ENCODE data around the gene ADAM12.

Gene ADAM12

GRCh38 chr10:126224967-126225671 is 163.2 kb downstream of the ADAM12 start:
- ChIA-PET CTCF (no interaction called here), POLR2A (interaction anchor here (0.9 kb wide), 1 partner anchor 25 kb away, joined by 4 read pairs; no protein-coding TSS in a partner anchor)
- no peak for DNase-seq (ENCODE audit: extremely low spot score)
- TF ChIP-seq LEF1 (IDR thresholded peaks at IDR 0.05; ENCODE audit: borderline replicate concordance), result no peak
- TF ChIP-seq HDGF (IDR thresholded peaks at IDR 0.05; ENCODE audit: borderline replicate concordance), result no peak
- no peak for TF ChIP-seq BHLHE40 (IDR thresholded peaks at IDR 0.05; ENCODE audit: borderline replicate concordance)

GRCh38 chr10:126223512-126224067 is 164.7 kb downstream of the ADAM12 start:
- POLR2A ChIA-PET, result interaction anchor here (0.7 to 1.5 kb wide), 3 partner anchors 9 to 236 kb away, joined by 3 read pairs; no protein-coding TSS in a partner anchor
- TF ChIP-seq SP1 (IDR thresholded peaks at IDR 0.05), result no peak
- no peak for TF ChIP-seq BHLHE40 (IDR thresholded peaks at IDR 0.05; ENCODE audit: borderline replicate concordance)
- CTCF ChIA-PET, result interaction anchor here (0.6 kb wide), 1 partner anchor 470 kb away, joined by 5 read pairs; no protein-coding TSS in a partner anchor
- DNase-seq (ENCODE audit: extremely low spot score), result no peak

DNA sequence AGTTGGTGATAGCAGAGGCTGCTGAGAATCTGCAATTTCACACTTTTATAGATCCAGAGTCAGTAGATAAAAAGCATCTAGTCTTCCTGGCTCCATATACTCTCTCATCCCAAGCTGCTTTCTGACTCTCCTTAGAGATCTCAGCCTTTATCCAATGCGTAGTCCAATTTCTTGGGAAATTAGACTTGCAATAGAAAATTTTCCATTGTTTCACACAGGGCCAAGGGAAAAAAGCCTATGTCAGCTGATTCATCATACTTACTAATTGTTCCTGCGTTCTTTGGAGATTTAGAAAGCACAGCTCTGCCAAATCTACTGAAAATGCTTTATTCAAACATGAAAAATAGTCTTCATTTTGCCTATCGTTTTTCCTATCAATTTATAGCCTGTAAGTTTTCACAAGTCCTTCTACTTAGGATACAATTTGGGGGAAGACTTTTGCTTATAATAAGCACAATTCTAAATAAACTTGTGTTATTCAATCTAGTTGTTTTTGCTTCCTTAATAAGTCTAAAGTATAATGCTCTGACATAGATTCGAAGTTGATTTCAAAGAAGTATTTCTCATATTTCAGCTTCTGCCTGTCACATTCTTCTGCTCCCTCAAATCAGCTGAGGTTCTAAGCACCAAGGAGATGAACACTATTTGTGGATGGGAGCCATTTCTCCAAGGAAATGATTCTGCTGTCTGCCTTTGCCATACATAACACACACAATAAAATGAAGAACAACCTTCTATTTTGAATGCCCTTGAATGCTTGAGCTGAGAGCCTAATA is 165.4 kb downstream of the ADAM12 start:
- no peak for TF ChIP-seq NFRKB (IDR thresholded peaks at IDR 0.05)
- TF ChIP-seq ZNF384 (IDR thresholded peaks at IDR 0.05), result no peak
- TF ChIP-seq SUZ12 (IDR thresholded peaks at IDR 0.05), result no peak
- TF ChIP-seq L3MBTL2 (conservative IDR thresholded peaks at IDR 0.05), result no peak
- TF ChIP-seq SP1 (IDR thresholded peaks at IDR 0.05), result no peak
- TF ChIP-seq CTBP1 (IDR thresholded peaks at IDR 0.05; ENCODE audit: borderline replicate concordance), result no peak
- TF ChIP-seq ELF4 (IDR thresholded peaks at IDR 0.05), result no peak
- no peak for TF ChIP-seq PKNOX1 (IDR thresholded peaks at IDR 0.05)
- TF ChIP-seq TARDBP (IDR thresholded peaks at IDR 0.05), result no peak
- ChIA-PET CTCF (interaction anchor here (0.6 kb wide), 2 partner anchors 109 to 469 kb away, joined by 3 to 5 read pairs; no protein-coding TSS in a partner anchor), POLR2A (interaction anchor here (0.7 to 1.5 kb wide), 2 partner anchors 9 to 236 kb away, joined by 3 read pairs; no protein-coding TSS in a partner anchor)
- DNase-seq (ENCODE audit: extremely low spot score), result no peak

- ChIA-PET CTCF (no interaction called here), POLR2A (interaction anchor here (1.5 kb wide), 1 partner anchor 11 kb away, joined by 3 read pairs; no protein-coding TSS in a partner anchor)
- no peak for TF ChIP-seq BHLHE40 (IDR thresholded peaks at IDR 0.05; ENCODE audit: borderline replicate concordance)
- TF ChIP-seq FOXA1 (IDR thresholded peaks at IDR 0.05), result no peak
- TF ChIP-seq SUZ12 (IDR thresholded peaks at IDR 0.05), result no peak
- no peak for TF ChIP-seq HDGF (IDR thresholded peaks at IDR 0.05; ENCODE audit: borderline replicate concordance)
- TF ChIP-seq FOXM1 (IDR thresholded peaks at IDR 0.05; ENCODE audit: borderline replicate concordance), result no peak
- no peak for TF ChIP-seq ARNT (IDR thresholded peaks at IDR 0.05)
- TF ChIP-seq ZNF384 (IDR thresholded peaks at IDR 0.05), result no peak
- no peak for TF ChIP-seq CTBP1 (IDR thresholded peaks at IDR 0.05; ENCODE audit: borderline replicate concordance)
- no peak for TF ChIP-seq ELF4 (IDR thresholded peaks at IDR 0.05)
- no peak for TF ChIP-seq LEF1 (IDR thresholded peaks at IDR 0.05; ENCODE audit: borderline replicate concordance)
- TF ChIP-seq L3MBTL2 (conservative IDR thresholded peaks at IDR 0.05), result no peak
- no peak for TF ChIP-seq FOXK2 (IDR thresholded peaks at IDR 0.05)
- no peak for TF ChIP-seq TARDBP (IDR thresholded peaks at IDR 0.05)
- TF ChIP-seq PKNOX1 (IDR thresholded peaks at IDR 0.05), result no peak
- TF ChIP-seq SP1 (IDR thresholded peaks at IDR 0.05), result no peak
- no peak for DNase-seq (ENCODE audit: extremely low spot score)
Measured at GRCh38 chr10:126221874-126222273, 166.4 kb downstream of the ADAM12 start.

DNA sequence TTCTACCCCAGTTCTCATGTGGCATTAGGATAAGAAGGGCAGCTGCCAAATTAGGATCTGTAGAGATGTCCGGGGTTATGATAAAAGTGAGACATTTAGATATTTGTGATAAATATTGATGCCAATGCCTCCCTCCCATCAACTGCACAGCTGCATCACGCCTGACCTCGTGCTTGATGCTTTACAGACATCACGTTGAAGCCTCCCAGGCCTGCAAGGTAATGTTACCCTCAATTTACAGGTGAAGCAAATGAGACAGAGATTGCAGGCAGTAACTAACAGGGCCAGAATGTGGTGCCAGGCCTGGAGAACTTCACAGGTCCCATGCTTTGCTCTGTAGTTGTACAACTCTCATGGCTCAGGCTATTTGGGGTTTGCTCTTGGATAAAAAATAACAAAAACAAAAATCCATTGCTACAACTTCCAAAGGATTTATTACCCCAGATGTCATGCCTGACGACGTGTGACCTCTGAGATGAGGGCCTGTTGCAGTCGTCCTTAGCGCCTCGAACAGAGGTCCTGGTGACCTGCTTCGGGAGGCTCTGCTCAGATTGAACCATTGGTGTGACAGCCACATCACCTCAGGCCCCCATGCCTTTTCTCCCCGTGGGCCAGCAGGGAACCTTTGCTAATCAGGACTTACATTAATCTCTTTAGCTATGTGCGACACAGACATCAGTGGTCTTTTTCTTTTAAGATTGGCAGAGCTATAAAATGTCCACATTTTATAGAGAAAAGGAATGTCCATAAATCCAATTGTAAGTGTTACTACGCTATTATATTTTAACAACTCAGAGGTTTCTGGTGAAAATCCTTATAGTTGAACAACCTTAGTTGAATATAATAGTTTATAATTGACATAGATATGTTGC is 169.3 kb downstream of the ADAM12 start:
- TF ChIP-seq FOXA1 (IDR thresholded peaks at IDR 0.05) (no peak), PKNOX1 (IDR thresholded peaks at IDR 0.05) (peak; percentile 81), L3MBTL2 (conservative IDR thresholded peaks at IDR 0.05) (peak; percentile 31; the same call in 1 of the 2 replicates), NFRKB (IDR thresholded peaks at IDR 0.05) (no peak), FOXK2 (IDR thresholded peaks at IDR 0.05) (no peak), FOXM1 (IDR thresholded peaks at IDR 0.05; ENCODE audit: borderline replicate concordance) (no peak), CTBP1 (IDR thresholded peaks at IDR 0.05; ENCODE audit: borderline replicate concordance) (no peak), SUZ12 (IDR thresholded peaks at IDR 0.05) (no peak)
- ChIA-PET POLR2A (no interaction called here), CTCF (no interaction called here)
- no peak for DNase-seq (ENCODE audit: extremely low spot score)
